DMS153 (cell line): ENCODE data around the gene EPYC.
"Not testable (repeated sequence)": the region's sequence is repeated elsewhere in the genome, so short reads cannot be mapped to it uniquely, and the experiment has no call there.

Source experiments
- DNase-seq: peaks from one replicate; lab custom pipeline; 2025; lab: John Stamatoyannopoulos, UW

EPYC gene

GRCh38 chr12:90990611-90991010, 14.2 kb downstream of the EPYC start:
- no peak for DNase-seq

GRCh38 chr12:90989686-90990111, 15.1 kb downstream of the EPYC start:
- DNase-seq = no peak

GRCh38 chr12:90987520-90987919, 17.3 kb downstream of the EPYC start:
- DNase-seq = no peak

- no peak for DNase-seq
Measured at GRCh38 chr12:90987101-90987500, 17.7 kb downstream of the EPYC start.

GRCh38 chr12:90985331-90985730, 19.4 kb downstream of the EPYC start:
- not testable (repeated sequence) for DNase-seq

- DNase-seq = no peak
Measured at GRCh38 chr12:90984114-90984513, 20.7 kb downstream of the EPYC start.

- DNase-seq = no peak
Measured at GRCh38 chr12:90982170-90982569, 22.6 kb downstream of the EPYC start.

GRCh38 chr12:90979951-90980350, 24.8 kb downstream of the EPYC start:
- DNase-seq = no peak

GRCh38 chr12:90979019-90979418, 25.8 kb downstream of the EPYC start:
- DNase-seq = no peak

GRCh38 chr12:90978117-90978770, 26.5 kb downstream of the EPYC start:
- peak; percentile 33 for DNase-seq

GRCh38 chr12:90977224-90977623, 27.5 kb downstream of the EPYC start:
- no peak for DNase-seq

GRCh38 chr12:90974286-90974685, 30.5 kb downstream of the EPYC start:
- no peak for DNase-seq

GRCh38 chr12:90972226-90972625, 32.5 kb downstream of the EPYC start:
- no peak for DNase-seq

- no peak for DNase-seq
Measured at GRCh38 chr12:90970911-90971310, 33.9 kb downstream of the EPYC start.

- peak; percentile 9 for DNase-seq
Measured at GRCh38 chr12:90970471-90970870, 34.3 kb downstream of the EPYC start.

GRCh38 chr12:90969851-90970250, 34.9 kb downstream of the EPYC start:
- DNase-seq = no peak

GRCh38 chr12:90969346-90969745, 35.4 kb downstream of the EPYC start:
- no peak for DNase-seq

GRCh38 chr12:90965204-90965603, 39.6 kb downstream of the EPYC start:
- DNase-seq = no peak

GRCh38 chr12:90964616-90965015, 40.2 kb downstream of the EPYC start:
- no peak for DNase-seq

GRCh38 chr12:90963946-90964345, 40.8 kb downstream of the EPYC start:
- no peak for DNase-seq

GRCh38 chr12:90961154-90961553, 43.6 kb downstream of the EPYC start:
- no peak for DNase-seq

GRCh38 chr12:90959538-90960139, 45.1 kb downstream of the EPYC start:
- DNase-seq = peak; percentile 24

- no peak for DNase-seq
Measured at GRCh38 chr12:90959032-90959431, 45.7 kb downstream of the EPYC start.

GRCh38 chr12:90958347-90958746, 46.4 kb downstream of the EPYC start:
- no peak for DNase-seq
